Smooth muscle cell (in vitro differentiated cells): ENCODE results near the gene MAP3K5. TPM values are rescaled to one million over a fixed set of nuclear protein-coding genes. Genes with fewer than 3 reads are reported as not detected.

ENCODE experiments used
- DNase-seq: peaks from one replicate; lab custom pipeline; 2025; ENCODE audit not compliant: unreplicated experiment; lab: John Stamatoyannopoulos, UW
- H2AFZ ChIP-seq: fragments of 200-600 bp; sonication (generic); 2 replicates; pipeline ENCODE4 v1.6.0; 2016; ENCODE audit warnings: antibody characterized with exemption, low read depth, mild to moderate bottlenecking
- H3F3A ChIP-seq: fragments of 200-600 bp; sonication (generic); 2 replicates; pipeline ENCODE4 v1.6.0; 2017; ENCODE audit warnings: antibody characterized with exemption, low read depth
- H3K27ac ChIP-seq: fragments of 200-600 bp; sonication (generic); 2 replicates; pipeline ENCODE4 v1.5.1; 2016; ENCODE audit warnings: low read depth, mild to moderate bottlenecking
- H3K27me3 ChIP-seq: fragments of 200-600 bp; sonication (generic); 2 replicates; pipeline ENCODE4 v1.6.1; 2016; ENCODE audit warnings: low read depth, mild to moderate bottlenecking
- H3K36me3 ChIP-seq: fragments of 200-600 bp; sonication (generic); 2 replicates; pipeline ENCODE4 v1.5.1; 2016; ENCODE audit warnings: low read depth
- H3K4me1 ChIP-seq: fragments of 200-600 bp; sonication (generic); 2 replicates; pipeline ENCODE4 v1.5.1; 2016; ENCODE audit warnings: low read depth
- H3K4me2 ChIP-seq: fragments of 200-600 bp; sonication (generic); 2 replicates; pipeline ENCODE4 v1.6.0; 2016; ENCODE audit warnings: mild to moderate bottlenecking
- H3K4me3 ChIP-seq: fragments of 200-600 bp; sonication (generic); 2 replicates; pipeline ENCODE4 v1.5.1; 2016; ENCODE audit warnings: mild to moderate bottlenecking
- H3K79me2 ChIP-seq: fragments of 200-600 bp; sonication (generic); 2 replicates; pipeline ENCODE4 v1.6.0; 2016; ENCODE audit warnings: low read depth, mild to moderate bottlenecking
- H3K9ac ChIP-seq: fragments of 200-600 bp; sonication (generic); 2 replicates; pipeline ENCODE4 v1.6.0; 2016; ENCODE audit warnings: low read depth
- H3K9me3 ChIP-seq: fragments of 200-600 bp; sonication (generic); replicated peaks from 2 replicates; pipeline ENCODE4 v1.5.1; 2016; ENCODE audit warnings: low read depth
- H4K20me1 ChIP-seq: fragments of 200-600 bp; sonication (generic); 2 replicates; pipeline ENCODE4 v1.6.0; 2016; ENCODE audit warnings: low read depth
- WGBS: methylation state at CpG from one replicate; pipeline ENCODE4 v1.1.7; 2016; ENCODE audit warnings: low lambda C conversion rate; 5-methylcytosine and 5-hydroxymethylcytosine counted together
- polyA plus RNA-seq: library from polyadenylated mRNA; unstranded; fragments of >200 nt; fragmentation: Nextera tagmentation; extraction: Ambion mirVana; gene quantifications from 2 replicates; pipeline ENCODE4 v1.2.1, GENCODE V29; 2016
- total RNA-seq: library from RNA; depleted of rRNA; stranded (reverse); fragments of >200 nt; gene quantifications from 2 replicates; pipeline ENCODE4 v1.2.3, GENCODE V29; 2014
- TF ChIP-seq, protein P1 (sequence below): fragments of 200-600 bp; sonication (generic); IDR thresholded peaks from 2 replicates; pipeline ENCODE4 v1.5.1; 2017; ENCODE audit warnings: borderline replicate concordance, mild to moderate bottlenecking, antibody characterized with exemption; ENCODE audit not compliant: insufficient read depth, poor library complexity, severe bottlenecking

The MAP3K5 gene
- total and polyA plus RNA-seq, 2 experiments from 2014 or later: 0.93 to 2.1 TPM

DNA sequence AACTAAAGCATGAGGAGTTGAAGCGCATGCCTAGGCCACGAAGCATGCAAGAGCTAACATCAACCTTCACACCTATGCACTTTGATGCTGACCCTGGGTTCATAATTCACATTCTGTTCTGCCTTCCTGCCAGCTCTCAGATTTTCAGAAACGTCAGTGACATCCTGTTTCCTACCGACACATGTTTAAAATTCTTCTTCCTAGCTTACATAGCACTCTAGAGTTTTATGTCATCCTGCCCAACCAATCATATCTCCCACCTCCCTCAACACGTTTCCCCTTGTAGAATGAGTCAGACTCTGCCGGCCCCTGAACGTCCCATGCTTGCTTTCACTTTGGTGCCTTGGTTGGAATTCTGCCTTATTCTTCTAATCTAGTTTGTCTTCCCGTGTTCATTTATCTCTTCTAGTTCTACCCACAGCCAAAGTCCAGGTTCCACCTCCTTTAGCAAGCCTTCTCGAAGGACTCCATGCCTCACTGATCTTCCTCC lies 144.9 kb downstream of the MAP3K5 start:
- H2AFZ ChIP-seq: no peak overlapping the region
- DNase-seq: no peak
- no peak overlapping the region for H3K27ac ChIP-seq
- TF ChIP-seq, protein P1, sequence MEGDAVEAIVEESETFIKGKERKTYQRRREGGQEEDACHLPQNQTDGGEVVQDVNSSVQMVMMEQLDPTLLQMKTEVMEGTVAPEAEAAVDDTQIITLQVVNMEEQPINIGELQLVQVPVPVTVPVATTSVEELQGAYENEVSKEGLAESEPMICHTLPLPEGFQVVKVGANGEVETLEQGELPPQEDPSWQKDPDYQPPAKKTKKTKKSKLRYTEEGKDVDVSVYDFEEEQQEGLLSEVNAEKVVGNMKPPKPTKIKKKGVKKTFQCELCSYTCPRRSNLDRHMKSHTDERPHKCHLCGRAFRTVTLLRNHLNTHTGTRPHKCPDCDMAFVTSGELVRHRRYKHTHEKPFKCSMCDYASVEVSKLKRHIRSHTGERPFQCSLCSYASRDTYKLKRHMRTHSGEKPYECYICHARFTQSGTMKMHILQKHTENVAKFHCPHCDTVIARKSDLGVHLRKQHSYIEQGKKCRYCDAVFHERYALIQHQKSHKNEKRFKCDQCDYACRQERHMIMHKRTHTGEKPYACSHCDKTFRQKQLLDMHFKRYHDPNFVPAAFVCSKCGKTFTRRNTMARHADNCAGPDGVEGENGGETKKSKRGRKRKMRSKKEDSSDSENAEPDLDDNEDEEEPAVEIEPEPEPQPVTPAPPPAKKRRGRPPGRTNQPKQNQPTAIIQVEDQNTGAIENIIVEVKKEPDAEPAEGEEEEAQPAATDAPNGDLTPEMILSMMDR: no peak
- H4K20me1 ChIP-seq: no peaks in the 10 kb centered on the region
- no peaks in the 10 kb centered on the region for H3F3A ChIP-seq
- WGBS: 70% methylated on average over 9 of the region's 9 CpGs
- H3K36me3 ChIP-seq: no peaks in the 10 kb centered on the region
- H3K79me2 ChIP-seq: no peaks in the 10 kb centered on the region
- H3K4me1 ChIP-seq: no peaks in the 10 kb centered on the region
- H3K9ac ChIP-seq: no peak overlapping the region
- H3K9me3 ChIP-seq: no peaks in the 10 kb centered on the region
- peaks cover 14% of the 10 kb centered on the region for H3K27me3 ChIP-seq
- no peak overlapping the region for H3K4me3 ChIP-seq
- no peak overlapping the region for H3K4me2 ChIP-seq

DNA sequence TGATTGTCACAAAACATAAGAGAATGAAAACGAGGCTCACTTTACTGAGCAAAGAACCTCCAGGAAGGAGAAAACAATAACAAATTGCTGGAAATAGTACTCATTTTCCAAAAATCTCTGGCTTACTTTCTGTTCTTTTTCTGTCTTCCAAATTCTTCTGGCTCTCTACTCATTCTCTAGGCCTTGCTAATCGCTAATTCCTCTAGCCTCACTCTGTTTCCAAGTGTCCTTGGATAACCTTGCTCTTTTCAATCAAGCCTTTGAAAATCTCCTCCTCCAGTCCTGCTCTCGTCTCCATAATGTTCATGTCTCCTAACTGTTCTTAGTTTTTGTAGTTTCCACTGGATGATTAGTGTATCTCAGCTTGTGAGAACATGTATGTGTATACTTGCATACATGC lies 145.9 kb downstream of the MAP3K5 start:
- Histone ChIP-seq H3K4me3 (no peak overlapping the region), H2AFZ (no peak overlapping the region), H3K27ac (no peak overlapping the region), H3K9me3 (no peaks in the 10 kb centered on the region), H3K4me1 (no peaks in the 10 kb centered on the region), H4K20me1 (no peaks in the 10 kb centered on the region), H3K36me3 (no peaks in the 10 kb centered on the region), H3K79me2 (no peaks in the 10 kb centered on the region), H3F3A (no peaks in the 10 kb centered on the region), H3K4me2 (no peak overlapping the region), H3K9ac (no peak overlapping the region), H3K27me3 (peaks cover 8% of the 10 kb centered on the region)
- 88% methylated on average over 3 of the region's 3 CpGs for whole genome bisulfite sequencing
- TF ChIP-seq, protein P1: no peak
- no peak for DNase-seq

DNA sequence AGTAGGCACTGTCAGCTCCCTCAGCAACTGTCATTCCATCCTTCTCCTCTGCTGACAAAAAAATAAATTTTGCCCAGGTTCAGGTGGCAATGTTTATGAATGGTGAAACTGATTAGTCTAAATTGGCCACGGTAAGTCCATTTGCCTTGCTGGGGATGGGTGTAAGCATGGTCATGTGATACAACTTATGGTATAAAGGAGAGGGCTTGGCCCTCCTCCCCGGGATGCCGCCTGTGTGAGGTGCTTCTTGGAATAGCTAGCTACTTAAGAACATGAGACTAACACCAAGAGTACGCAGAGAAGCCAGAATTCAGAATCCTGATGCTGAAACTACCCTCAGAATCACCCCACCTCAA lies 147.7 kb downstream of the MAP3K5 start:
- H2AFZ ChIP-seq: no peak overlapping the region

More for the DNA sequence above, 147.7 kb downstream of the MAP3K5 start:
- Histone ChIP-seq H3F3A (no peaks in the 10 kb centered on the region), H3K4me1 (no peaks in the 10 kb centered on the region), H3K4me2 (no peak overlapping the region), H3K9ac (no peak overlapping the region), H3K79me2 (no peaks in the 10 kb centered on the region), H3K36me3 (no peaks in the 10 kb centered on the region), H3K27me3 (no peaks in the 10 kb centered on the region), H3K9me3 (no peaks in the 10 kb centered on the region), H4K20me1 (no peaks in the 10 kb centered on the region), H3K27ac (no peak overlapping the region), H3K4me3 (no peak overlapping the region)
- WGBS: 91% methylated on average over 4 of the region's 4 CpGs
- DNase-seq: no peak
- TF ChIP-seq, protein P1: no peak
